Suprapubic skin (tissue), 3 donors: ENCODE data around the gene ABCC1.

ENCODE experiments used
- EP300 ChIP-seq: sonication (generic); formaldehyde crosslinking; IDR thresholded peaks from one replicate; pipeline ENCODE4 v1.6.1; 2017; ENCODE audit warnings: antibody characterized with exemption
- POLR2A ChIP-seq, 2 donors: fragments of 450-650 bp; IDR thresholded peaks; one replicate each; pipeline ENCODE4 v1.6.1; 2017; ENCODE audit warnings: antibody characterized with exemption in 2 of 2, mild to moderate bottlenecking in 2 of 2, moderate library complexity in 2 of 2
- TF ChIP-seq, protein P1 (sequence below), 2 donors: fragments of 200-600 bp in 1 of 2; fragments of 450-650 bp in 1 of 2; sonication (generic) in 1 of 2; IDR thresholded peaks; one replicate each; pipeline ENCODE4 v1.5.1; 2016 to 2019; ENCODE audit warnings: antibody characterized with exemption in 2 of 2, mild to moderate bottlenecking in 1 of 2, moderate library complexity in 1 of 2

DNA sequence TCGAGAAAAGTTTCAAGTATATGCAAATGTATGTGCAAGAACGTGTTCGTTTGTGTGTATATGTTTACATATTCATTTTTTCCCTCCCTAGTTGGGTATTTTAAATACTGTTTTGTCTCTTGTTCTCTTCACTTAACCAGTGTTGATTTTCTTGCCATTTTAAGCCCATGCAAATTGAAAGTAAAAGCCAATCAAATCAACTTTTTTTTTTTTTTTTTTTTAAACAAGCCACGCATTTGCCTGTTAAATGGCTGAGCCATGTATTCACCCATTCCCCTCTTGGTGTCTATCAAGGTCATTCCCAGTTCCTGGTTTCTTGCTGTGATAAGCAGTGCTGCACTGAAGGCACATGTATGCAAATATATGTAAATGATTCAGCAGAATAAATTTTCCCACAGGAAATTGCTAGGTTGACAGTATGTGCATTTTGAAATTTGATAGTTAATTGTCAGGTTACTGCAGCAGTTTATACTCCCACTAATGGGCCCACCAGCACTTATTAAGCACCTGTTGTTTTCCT, 12.2 kb downstream of the ABCC1 start:
- TF ChIP-seq, protein P1, sequence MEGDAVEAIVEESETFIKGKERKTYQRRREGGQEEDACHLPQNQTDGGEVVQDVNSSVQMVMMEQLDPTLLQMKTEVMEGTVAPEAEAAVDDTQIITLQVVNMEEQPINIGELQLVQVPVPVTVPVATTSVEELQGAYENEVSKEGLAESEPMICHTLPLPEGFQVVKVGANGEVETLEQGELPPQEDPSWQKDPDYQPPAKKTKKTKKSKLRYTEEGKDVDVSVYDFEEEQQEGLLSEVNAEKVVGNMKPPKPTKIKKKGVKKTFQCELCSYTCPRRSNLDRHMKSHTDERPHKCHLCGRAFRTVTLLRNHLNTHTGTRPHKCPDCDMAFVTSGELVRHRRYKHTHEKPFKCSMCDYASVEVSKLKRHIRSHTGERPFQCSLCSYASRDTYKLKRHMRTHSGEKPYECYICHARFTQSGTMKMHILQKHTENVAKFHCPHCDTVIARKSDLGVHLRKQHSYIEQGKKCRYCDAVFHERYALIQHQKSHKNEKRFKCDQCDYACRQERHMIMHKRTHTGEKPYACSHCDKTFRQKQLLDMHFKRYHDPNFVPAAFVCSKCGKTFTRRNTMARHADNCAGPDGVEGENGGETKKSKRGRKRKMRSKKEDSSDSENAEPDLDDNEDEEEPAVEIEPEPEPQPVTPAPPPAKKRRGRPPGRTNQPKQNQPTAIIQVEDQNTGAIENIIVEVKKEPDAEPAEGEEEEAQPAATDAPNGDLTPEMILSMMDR (IDR thresholded peaks at IDR 0.05) = no peak
- TF ChIP-seq EP300 (no peak), POLR2A (IDR thresholded peaks at IDR 0.05) (no peak)
